HepG2 (cell line): Measurements from ENCODE around the gene CCBE1.

Source experiments
- ATF4 ChIP-seq, 2 experiments: fragments of 450-650 bp in 1 of 2; sonication (generic) in 1 of 2; formaldehyde crosslinking; IDR thresholded peaks; 2 replicates each; pipeline versions ENCODE4 v1.5.0 to v1.8.0; 2020 to 2022; ENCODE audit warnings: mild to moderate bottlenecking in 1 of 2, missing genetic modification reagents in 1 of 2
- CREM ChIP-seq, 2 experiments: sonication (generic) in 1 of 2; formaldehyde crosslinking in 1 of 2; IDR thresholded peaks; 2 replicates each; pipeline versions ENCODE4 v1.4.0 to v1.6.1; 2016 to 2020; ENCODE audit warnings: antibody characterized with exemption in 1 of 2, mild to moderate bottlenecking in 1 of 2, missing genetic modification reagents in 1 of 2
- POLR2AphosphoS5 ChIP-seq: IDR thresholded peaks from 2 replicates; pipeline ENCODE4 v1.6.1; 2012; ENCODE audit warnings: low read depth, low read length
- SIN3A ChIP-seq: IDR thresholded peaks from 2 replicates; pipeline ENCODE4 v1.6.1; 2011; ENCODE audit warnings: low read depth, mild to moderate bottlenecking, control low read depth, low read length, borderline replicate concordance
- ZNF224 ChIP-seq: sonication (generic); formaldehyde crosslinking; IDR thresholded peaks from 2 replicates; pipeline ENCODE4 v1.5.0; 2020; ENCODE audit warnings: mild to moderate bottlenecking, missing genetic modification reagents
- ZNF276 ChIP-seq: sonication (generic); formaldehyde crosslinking; IDR thresholded peaks from 2 replicates; pipeline ENCODE4 v1.4.0; 2020; ENCODE audit warnings: mild to moderate bottlenecking, low read depth, missing genetic modification reagents

GRCh38 chr18:59423259-59423658 lies 274.0 kb downstream of the CCBE1 start:
- TF ChIP-seq ZNF224 (CRISPR knock-in tag), result no peak
- TF ChIP-seq POLR2AphosphoS5, result no peak
- TF ChIP-seq ATF4 (CRISPR knock-in tag; IDR thresholded peaks at IDR 0.05), result no peak
- no peak for TF ChIP-seq CREM (IDR thresholded peaks at IDR 0.05)
- TF ChIP-seq CREM (CRISPR knock-in tag; IDR thresholded peaks at IDR 0.05), result no peak
- TF ChIP-seq SIN3A, result no peak
- no peak for TF ChIP-seq ZNF276 (CRISPR knock-in tag)
